Thyroid gland (tissue), 4 donors: ENCODE data around the gene NFAM1. TPM values are rescaled to one million over a fixed set of nuclear protein-coding genes. Genes with fewer than 3 reads are reported as not detected.

Source experiments
- DNase-seq, 2 donors: peaks; one replicate each; pipeline ENCODE4 v3.0.0-alpha.2; 2019
- H3K27ac ChIP-seq, 3 donors: fragments of 200-600 bp; sonication (generic); 1 replicate in 2 of 3; 2 replicates in 1 of 3; pipeline ENCODE4 v1.5.1; 2016 to 2019; ENCODE audit warnings: mild to moderate bottlenecking in 1 of 3, moderate library complexity in 1 of 3
- H3K27me3 ChIP-seq: fragments of 200-600 bp; sonication (generic); one replicate; pipeline ENCODE4 v1.5.1; 2019
- H3K36me3 ChIP-seq, 2 donors: fragments of 200-600 bp; sonication (generic); one replicate each; pipeline ENCODE4 v1.5.1; 2016 to 2019
- H3K4me1 ChIP-seq, 2 donors: fragments of 200-600 bp; sonication (generic); one replicate each; pipeline ENCODE4 v1.5.1; 2017 to 2019
- H3K4me3 ChIP-seq, 3 donors: fragments of 200-600 bp; sonication (generic); replicated peaks in 1 of 3; 1 replicate in 2 of 3; 2 replicates in 1 of 3; pipeline ENCODE4 v1.5.1; 2016; ENCODE audit warnings: mild to moderate bottlenecking in 1 of 3
- H3K9me3 ChIP-seq: fragments of 200-600 bp; sonication (generic); one replicate; pipeline ENCODE4 v1.5.1; 2017
- CTCF ChIP-seq, 6 experiments: fragments of 200-600 bp in 3 of 6; fragments of 450-650 bp in 3 of 6; sonication (generic) in 3 of 6; IDR thresholded peaks; one replicate each; pipeline ENCODE4 v1.5.1; 2016 to 2019; ENCODE audit warnings: antibody characterized with exemption in 6 of 6, mild to moderate bottlenecking in 2 of 6, inconsistent platforms in 1 of 6, moderate library complexity in 1 of 6
- POLR2A ChIP-seq, 2 donors: fragments of 450-650 bp; IDR thresholded peaks; one replicate each; pipeline ENCODE4 v1.6.1; 2017; ENCODE audit warnings: antibody characterized with exemption in 2 of 2, mild to moderate bottlenecking in 2 of 2, moderate library complexity in 1 of 2
- WGBS, 2 donors: methylation state at CpG; one replicate each; pipeline ENCODE4 v1.1.5; 2017; 5-methylcytosine and 5-hydroxymethylcytosine counted together
- intact Hi-C: fragments of 100-400 bp; cut with DNase I; formaldehyde crosslinking; loops from one replicate; pipeline ENCODE4 v1.15.1; 2023
- total RNA-seq, 4 donors: library from RNA; depleted of rRNA; stranded (reverse); fragments of >200 nt; gene quantifications; one replicate each; pipeline ENCODE4 v1.2.3, GENCODE V29; 2016

NFAM1 gene
- total RNA-seq, 4 donors from 2014 or later: 0.89 to 1.4 (median 1.2) TPM

- Histone ChIP-seq H3K36me3 (no peaks in the 10 kb centered on the region), H3K9me3 (no peaks in the 10 kb centered on the region), H3K27ac (peak overlapping the region in 2 of 3 donors; percentile 62 to 70), H3K27me3 (no peaks in the 10 kb centered on the region), H3K4me3 (peak overlapping the region in 1 of 3 donors; percentile 34), H3K4me1 (peaks cover 6 to 23% of the 10 kb centered on the region in 2 donors)
- intact Hi-C loops: no loop called here
- TF ChIP-seq POLR2A (IDR thresholded peaks at IDR 0.05) (no peak), CTCF (IDR thresholded peaks at IDR 0.05) (no peak)
- DNase-seq: peak; percentile 42 to 62
- 0% methylated on average over 2 of the region's 97 CpGs; no CpG with 5 or more reads in 1 of the 2 donors for WGBS, 2 donors
Observed at GRCh38 chr22:42343531-42344081, 88.6 kb downstream of the NFAM1 start.

GRCh38 chr22:42343121-42343454, 89.1 kb downstream of the NFAM1 start:
- peak overlapping the region in 1 of 3 donors; percentile 34 for H3K4me3 ChIP-seq
- 51 to 60% methylated on average over 5 to 8 of the region's 22 CpGs for WGBS, 2 donors
- no peaks in the 10 kb centered on the region for H3K27me3 ChIP-seq
- peaks cover 6 to 23% of the 10 kb centered on the region in 2 donors for H3K4me1 ChIP-seq
- H3K36me3 ChIP-seq: no peaks in the 10 kb centered on the region
- intact Hi-C loops: no loop called here
- peak overlapping the region in 2 of 3 donors; percentile 28 to 58 for H3K27ac ChIP-seq
- TF ChIP-seq CTCF (IDR thresholded peaks at IDR 0.05) (no peak), POLR2A (IDR thresholded peaks at IDR 0.05) (no peak)
- peak; percentile 55 to 61 for DNase-seq
- H3K9me3 ChIP-seq: no peaks in the 10 kb centered on the region

- TF ChIP-seq POLR2A (IDR thresholded peaks at IDR 0.05) (no peak), CTCF (IDR thresholded peaks at IDR 0.05) (no peak)
- no peaks in the 10 kb centered on the region for H3K9me3 ChIP-seq
- WGBS, 2 donors: 77 to 86% methylated on average over 8 to 10 of the region's 11 CpGs
- intact Hi-C loops: no loop called here
- DNase-seq: peak; percentile 39 to 47
- H3K4me3 ChIP-seq: peak overlapping the region in 1 of 3 donors; percentile 34
- no peaks in the 10 kb centered on the region for H3K27me3 ChIP-seq
- H3K36me3 ChIP-seq: no peaks in the 10 kb centered on the region
- H3K27ac ChIP-seq: peak overlapping the region in 2 of 3 donors; percentile 28 to 58
- peaks cover 6 to 23% of the 10 kb centered on the region in 2 donors for H3K4me1 ChIP-seq
Observed at GRCh38 chr22:42342426-42343120, 89.6 kb downstream of the NFAM1 start.

GRCh38 chr22:42341779-42342178, 90.4 kb downstream of the NFAM1 start:
- Histone ChIP-seq H3K9me3 (no peaks in the 10 kb centered on the region), H3K27me3 (no peaks in the 10 kb centered on the region), H3K4me3 (no peak overlapping the region), H3K27ac (no peak overlapping the region), H3K36me3 (no peaks in the 10 kb centered on the region), H3K4me1 (peaks cover 6 to 23% of the 10 kb centered on the region in 2 donors)
- intact Hi-C loops: no loop called here
- DNase-seq: no peak
- whole genome bisulfite sequencing, 2 donors: 84 to 97% methylated on average over 4 of the region's 4 CpGs
- TF ChIP-seq POLR2A (IDR thresholded peaks at IDR 0.05) (no peak), CTCF (IDR thresholded peaks at IDR 0.05) (no peak)

GRCh38 chr22:42340829-42341383, 91.3 kb downstream of the NFAM1 start:
- TF ChIP-seq POLR2A (IDR thresholded peaks at IDR 0.05) (no peak), CTCF (IDR thresholded peaks at IDR 0.05) (no peak)
- Histone ChIP-seq H3K9me3 (no peaks in the 10 kb centered on the region), H3K27me3 (no peaks in the 10 kb centered on the region), H3K27ac (no peak overlapping the region), H3K4me1 (peaks cover 6 to 29% of the 10 kb centered on the region in 2 donors), H3K4me3 (no peak overlapping the region), H3K36me3 (no peaks in the 10 kb centered on the region)
- DNase-seq: no peak
- intact Hi-C loops: no loop called here
- 54 to 57% methylated on average over 17 to 22 of the region's 26 CpGs for WGBS, 2 donors
